HepG2 (cell line): ENCODE data around the gene FGGY.

Experiments used
- ATF2 ChIP-seq: sonication (generic); formaldehyde crosslinking; IDR thresholded peaks from 2 replicates; pipeline ENCODE4 v1.4.0; 2020; ENCODE audit warnings: missing genetic modification reagents
- ATF6 ChIP-seq: sonication (generic); formaldehyde crosslinking; conservative IDR thresholded peaks from 2 replicates; pipeline ENCODE4 v1.4.0; 2020; ENCODE audit warnings: missing genetic modification reagents
- CTCF ChIP-seq: sonication (generic); formaldehyde crosslinking; IDR thresholded peaks from 2 replicates; pipeline ENCODE4 v1.5.0; 2020; ENCODE audit warnings: mild to moderate bottlenecking, missing genetic modification reagents, moderate library complexity
- FOXO4 ChIP-seq: sonication (generic); formaldehyde crosslinking; conservative IDR thresholded peaks from 2 replicates; pipeline ENCODE4 v1.8.1; 2023; ENCODE audit warnings: missing genetic modification reagents
- MYC ChIP-seq: sonication (generic); formaldehyde crosslinking; IDR thresholded peaks from 2 replicates; pipeline ENCODE4 v1.9.0; 2021; ENCODE audit warnings: missing genetic modification reagents, borderline replicate concordance
- NFATC3 ChIP-seq: sonication (generic); formaldehyde crosslinking; IDR thresholded peaks from 2 replicates; pipeline ENCODE4 v1.5.1; 2020; ENCODE audit warnings: mild to moderate bottlenecking, missing genetic modification reagents
- RBAK ChIP-seq: sonication (generic); formaldehyde crosslinking; IDR thresholded peaks from 2 replicates; pipeline ENCODE4 v1.5.1; 2020; ENCODE audit warnings: mild to moderate bottlenecking, missing genetic modification reagents
- REPIN1 ChIP-seq: sonication (generic); formaldehyde crosslinking; IDR thresholded peaks from 2 replicates; pipeline ENCODE4 v1.8.0; 2022; ENCODE audit warnings: missing genetic modification reagents, low read depth, mild to moderate bottlenecking, borderline replicate concordance
- RFX5 ChIP-seq: IDR thresholded peaks from 2 replicates; pipeline ENCODE4 v1.6.1; 2011; ENCODE audit warnings: low read depth, low read length, improper control_type of control experiment
- SP2 ChIP-seq: sonication (generic); formaldehyde crosslinking; IDR thresholded peaks from 2 replicates; pipeline ENCODE4 v1.5.1; 2020; ENCODE audit warnings: mild to moderate bottlenecking, missing genetic modification reagents
- ZNF772 ChIP-seq: sonication (generic); formaldehyde crosslinking; IDR thresholded peaks from 2 replicates; pipeline ENCODE4 v1.5.0; 2020; ENCODE audit warnings: mild to moderate bottlenecking, missing genetic modification reagents

GRCh38 chr1:59352065-59352464 is 55.2 kb downstream of the FGGY start:
- no peak for TF ChIP-seq ATF6
- no peak for TF ChIP-seq SP2 (CRISPR knock-in tag)
- TF ChIP-seq ZNF772: no peak
- no peak for TF ChIP-seq ATF2
- no peak for TF ChIP-seq RBAK (CRISPR knock-in tag)
- TF ChIP-seq REPIN1: no peak
- no peak for TF ChIP-seq FOXO4 (CRISPR knock-in tag)
- no peak for TF ChIP-seq MYC (CRISPR knock-in tag)
- TF ChIP-seq RFX5: no peak
- no peak for TF ChIP-seq NFATC3 (CRISPR knock-in tag)
- TF ChIP-seq CTCF (CRISPR knock-in tag): no peak
